Measurements from ENCODE around the gene FNDC3B. TPM values are rescaled to one million over a fixed set of nuclear protein-coding genes. Genes with fewer than 3 reads are reported as not detected.

Gene FNDC3B
- total and polyA plus RNA-seq, 12 donors, result 9.7 to 118 (median 85.0) TPM

DNA sequence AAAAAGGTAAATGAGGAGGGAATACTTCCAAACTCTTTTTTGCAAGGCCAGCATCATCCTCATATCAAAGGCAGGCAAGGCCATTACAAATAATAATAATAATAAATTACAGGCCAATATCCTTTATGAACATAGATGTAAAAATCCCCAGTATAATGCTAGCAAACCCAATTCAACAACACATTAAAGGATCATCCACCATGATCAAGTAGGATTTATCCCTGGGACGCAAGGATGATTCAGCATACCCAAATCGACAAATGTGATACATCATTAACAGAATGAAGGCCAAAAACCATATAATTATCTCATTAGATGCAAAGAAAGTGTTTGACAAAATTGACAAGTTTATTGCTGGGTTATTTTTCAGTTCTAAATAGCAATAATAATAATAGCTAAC lies 355.3 kb downstream of the FNDC3B start:
- intact Hi-C loops (cut with DNase I), result loop anchor here in 1 of 10 donors (5.0 kb wide), 1 partner anchor 78 kb away; no protein-coding TSS in a partner anchor
- DNase-seq, result no peak
- TF ChIP-seq, protein P1, sequence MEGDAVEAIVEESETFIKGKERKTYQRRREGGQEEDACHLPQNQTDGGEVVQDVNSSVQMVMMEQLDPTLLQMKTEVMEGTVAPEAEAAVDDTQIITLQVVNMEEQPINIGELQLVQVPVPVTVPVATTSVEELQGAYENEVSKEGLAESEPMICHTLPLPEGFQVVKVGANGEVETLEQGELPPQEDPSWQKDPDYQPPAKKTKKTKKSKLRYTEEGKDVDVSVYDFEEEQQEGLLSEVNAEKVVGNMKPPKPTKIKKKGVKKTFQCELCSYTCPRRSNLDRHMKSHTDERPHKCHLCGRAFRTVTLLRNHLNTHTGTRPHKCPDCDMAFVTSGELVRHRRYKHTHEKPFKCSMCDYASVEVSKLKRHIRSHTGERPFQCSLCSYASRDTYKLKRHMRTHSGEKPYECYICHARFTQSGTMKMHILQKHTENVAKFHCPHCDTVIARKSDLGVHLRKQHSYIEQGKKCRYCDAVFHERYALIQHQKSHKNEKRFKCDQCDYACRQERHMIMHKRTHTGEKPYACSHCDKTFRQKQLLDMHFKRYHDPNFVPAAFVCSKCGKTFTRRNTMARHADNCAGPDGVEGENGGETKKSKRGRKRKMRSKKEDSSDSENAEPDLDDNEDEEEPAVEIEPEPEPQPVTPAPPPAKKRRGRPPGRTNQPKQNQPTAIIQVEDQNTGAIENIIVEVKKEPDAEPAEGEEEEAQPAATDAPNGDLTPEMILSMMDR (IDR thresholded peaks at IDR 0.05), result no peak

DNA sequence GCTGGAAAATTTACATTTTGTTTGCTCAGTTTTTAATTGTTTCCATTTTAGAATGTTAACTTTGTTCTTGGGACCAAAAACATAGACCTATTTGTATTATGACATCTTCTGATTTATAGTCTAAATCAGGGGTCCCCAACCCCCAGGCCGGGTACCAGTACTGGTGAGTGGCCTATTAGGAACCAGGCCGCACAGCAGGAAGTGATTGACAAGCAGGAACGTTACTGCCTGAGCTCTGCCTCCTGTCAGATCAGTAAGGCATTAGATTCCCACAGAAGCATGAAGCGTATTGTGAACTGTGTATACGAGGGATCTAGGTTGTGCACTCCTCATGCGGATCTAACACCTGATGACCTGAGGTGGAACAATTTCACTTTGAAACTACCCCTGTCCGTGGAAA lies 357.0 kb downstream of the FNDC3B start:
- no peaks in the 10 kb centered on the region for H3K27me3 ChIP-seq
- ATAC-seq, result peak in 1 of 8 donors; percentile 27
- no peak overlapping the region for H3K27ac ChIP-seq
- H3K36me3 ChIP-seq, result peaks cover 0 to 65% (median 5%) of the 10 kb centered on the region in 9 donors
- TF ChIP-seq, protein P1 (IDR thresholded peaks at IDR 0.05), result no peak
- WGBS, 2 donors, result 83 to 87% methylated on average over 7 of the region's 7 CpGs
- no peak overlapping the region for H3K4me3 ChIP-seq
- H3K9me3 ChIP-seq, result no peaks in the 10 kb centered on the region
- peaks cover 0 to 12% (median 7%) of the 10 kb centered on the region in 9 donors for H3K4me1 ChIP-seq
- no peak for DNase-seq
- intact Hi-C loops (cut with DNase I), result no loop called here

More for the DNA sequence above, 355.3 kb downstream of the FNDC3B start:
- no peak for ATAC-seq
- H3K27ac ChIP-seq, result no peak overlapping the region
- no peaks in the 10 kb centered on the region for H3K27me3 ChIP-seq
- no peak overlapping the region for H3K4me3 ChIP-seq
- peaks cover 0 to 48% (median 5%) of the 10 kb centered on the region in 9 donors for H3K36me3 ChIP-seq
- H3K4me1 ChIP-seq, result peaks cover 0 to 27% (median 11%) of the 10 kb centered on the region in 9 donors
- 97 to 99% methylated on average over 2 of the region's 2 CpGs for WGBS, 2 donors
- H3K9me3 ChIP-seq, result no peaks in the 10 kb centered on the region

DNA sequence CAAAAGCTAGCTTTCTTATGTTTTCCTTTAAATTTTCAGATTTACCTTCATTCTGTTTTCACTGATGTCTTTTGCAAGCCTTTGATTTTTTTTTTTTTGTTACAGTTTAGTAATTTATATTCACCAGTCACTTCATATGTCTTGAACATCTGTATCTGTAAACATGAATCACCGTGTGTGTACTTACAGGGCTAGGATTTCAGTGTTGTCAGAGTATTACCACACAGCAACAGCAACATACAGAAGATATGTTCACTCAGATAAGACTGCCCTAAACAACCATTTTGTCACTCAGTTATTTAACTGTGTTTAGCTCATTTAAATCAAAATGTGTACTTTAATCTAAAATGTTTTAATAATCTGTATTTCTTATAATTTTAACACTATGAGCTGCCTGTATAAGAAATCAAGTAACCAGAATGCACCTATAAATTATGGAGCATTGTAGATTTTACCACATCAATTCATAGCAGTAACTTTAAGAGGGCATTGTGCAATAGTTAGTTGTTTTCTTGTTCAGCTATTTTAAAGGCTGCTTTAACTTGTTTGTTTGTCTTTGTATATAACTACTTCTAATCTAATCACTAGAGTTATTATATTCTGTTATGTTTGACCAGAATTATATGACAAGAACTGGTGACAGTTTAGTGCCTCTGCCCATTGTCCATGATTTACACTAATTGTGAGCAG lies 358.5 kb downstream of the FNDC3B start:
- Histone ChIP-seq H3K4me3 (no peak overlapping the region), H3K9me3 (no peaks in the 10 kb centered on the region), H3K27me3 (no peaks in the 10 kb centered on the region), H3K4me1 (no peaks in the 10 kb centered on the region), H3K27ac (no peak overlapping the region), H3K36me3 (peaks cover 0 to 77% (median 5%) of the 10 kb centered on the region in 9 donors)
- TF ChIP-seq, protein P1 (IDR thresholded peaks at IDR 0.05), result no peak
- DNase-seq, result no peak
- intact Hi-C loops (cut with DNase I), result no loop called here
- no peak for ATAC-seq
- WGBS, 2 donors, result 70 to 73% methylated on average over 1 of the region's 1 CpG

DNA sequence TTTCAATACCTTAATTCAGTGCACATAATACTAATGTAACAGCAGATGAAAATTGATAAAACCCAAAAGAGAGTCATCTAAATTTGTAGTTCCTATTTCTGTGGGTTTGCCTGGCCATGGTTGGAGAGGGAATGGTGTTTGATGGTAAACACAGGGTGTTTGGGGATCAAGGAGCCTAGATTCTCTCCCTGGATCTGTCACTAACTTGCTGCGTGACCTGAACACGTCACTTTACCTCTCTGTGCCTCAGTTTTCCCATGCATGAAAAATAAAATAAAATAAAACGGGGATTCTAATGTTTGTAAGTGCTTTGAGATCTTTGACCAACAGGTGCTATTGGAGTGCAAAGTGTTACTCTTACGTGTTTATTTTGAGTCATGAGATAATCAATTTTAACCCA lies 359.1 kb downstream of the FNDC3B start:
- no peak for DNase-seq
- no peaks in the 10 kb centered on the region for H3K4me1 ChIP-seq
- H3K4me3 ChIP-seq, result no peak overlapping the region
- TF ChIP-seq, protein P1 (IDR thresholded peaks at IDR 0.05), result no peak
- peaks cover 0 to 77% (median 5%) of the 10 kb centered on the region in 9 donors for H3K36me3 ChIP-seq
- H3K27ac ChIP-seq, result no peak overlapping the region
- H3K9me3 ChIP-seq, result no peaks in the 10 kb centered on the region
- no peak for ATAC-seq
- WGBS, 2 donors, result 97 to 98% methylated on average over 4 of the region's 4 CpGs
- H3K27me3 ChIP-seq, result no peaks in the 10 kb centered on the region
- intact Hi-C loops (cut with DNase I), result no loop called here

Measured in heart right ventricle (tissue), 16 donors.